HEK293 (cell line): ENCODE data around the gene HOXA6.

Source experiments
- RBAK ChIP-seq: fragments of 450-650 bp; formaldehyde crosslinking; IDR thresholded peaks from 2 replicates; pipeline ENCODE4 v1.5.1; 2016; ENCODE audit warnings: missing biosample characterization, missing genetic modification characterization
- SP7 ChIP-seq: fragments of 450-650 bp; formaldehyde crosslinking; IDR thresholded peaks from 2 replicates; pipeline ENCODE4 v1.5.1; 2016; ENCODE audit warnings: missing biosample characterization, missing genetic modification characterization
- YY1 ChIP-seq: fragments of 450-650 bp; formaldehyde crosslinking; IDR thresholded peaks from 2 replicates; pipeline ENCODE4 v1.5.1; 2018; ENCODE audit warnings: missing biosample characterization, missing genetic modification characterization
- ZBTB17 ChIP-seq: fragments of 450-650 bp; formaldehyde crosslinking; IDR thresholded peaks from 2 replicates; pipeline ENCODE4 v1.5.1; 2016; ENCODE audit warnings: missing biosample characterization, missing genetic modification characterization
- ZNF274 ChIP-seq, 2 experiments: fragments of 200-500 bp in 1 of 2; fragments of 450-650 bp in 1 of 2; sonication (Bioruptor generic) in 1 of 2; formaldehyde crosslinking in 1 of 2; IDR thresholded peaks; 2 replicates each; pipeline versions ENCODE4 v1.5.1 to v1.6.1; 2014 to 2016; ENCODE audit warnings: borderline replicate concordance in 1 of 2, inconsistent platforms in 1 of 2, low read length in 1 of 2, missing biosample characterization in 1 of 2, missing genetic modification characterization in 1 of 2
- ZNF324 ChIP-seq: fragments of 450-650 bp; formaldehyde crosslinking; IDR thresholded peaks from 2 replicates; pipeline ENCODE4 v1.5.1; 2016; ENCODE audit warnings: missing biosample characterization, missing genetic modification characterization
- ZNF654 ChIP-seq: fragments of 450-650 bp; formaldehyde crosslinking; IDR thresholded peaks from 2 replicates; pipeline ENCODE4 v1.5.1; 2016; ENCODE audit warnings: low read depth, missing biosample characterization, missing genetic modification characterization
- TF ChIP-seq, protein P1 (sequence below): fragments of 450-650 bp; formaldehyde crosslinking; IDR thresholded peaks from 2 replicates; pipeline ENCODE4 v1.5.1; 2016; ENCODE audit warnings: missing biosample characterization, missing genetic modification characterization

DNA sequence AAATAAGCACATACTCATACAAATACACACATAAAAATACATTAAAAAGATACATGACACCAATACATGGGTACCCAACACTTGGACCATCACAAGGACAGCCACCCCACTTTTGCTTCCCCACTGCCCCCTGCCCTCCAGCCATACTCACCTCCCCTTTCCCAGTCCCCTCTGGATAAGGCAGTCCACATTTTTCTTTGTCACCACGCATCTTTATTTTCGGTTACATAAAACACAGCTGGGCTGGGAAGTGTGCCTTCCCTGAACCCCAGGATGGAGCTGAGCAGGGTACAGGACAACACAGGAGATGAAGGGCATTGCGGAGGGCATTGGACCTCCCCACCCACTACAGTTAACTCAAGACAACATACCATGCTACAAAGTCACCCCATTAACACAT, 6.0 kb upstream of the HOXA6 start:
- TF ChIP-seq ZNF654 (tag by site-specific recombination), result no peak
- TF ChIP-seq ZBTB17 (tag by site-specific recombination), result no peak
- no peak for TF ChIP-seq ZNF324
- TF ChIP-seq, protein P1, sequence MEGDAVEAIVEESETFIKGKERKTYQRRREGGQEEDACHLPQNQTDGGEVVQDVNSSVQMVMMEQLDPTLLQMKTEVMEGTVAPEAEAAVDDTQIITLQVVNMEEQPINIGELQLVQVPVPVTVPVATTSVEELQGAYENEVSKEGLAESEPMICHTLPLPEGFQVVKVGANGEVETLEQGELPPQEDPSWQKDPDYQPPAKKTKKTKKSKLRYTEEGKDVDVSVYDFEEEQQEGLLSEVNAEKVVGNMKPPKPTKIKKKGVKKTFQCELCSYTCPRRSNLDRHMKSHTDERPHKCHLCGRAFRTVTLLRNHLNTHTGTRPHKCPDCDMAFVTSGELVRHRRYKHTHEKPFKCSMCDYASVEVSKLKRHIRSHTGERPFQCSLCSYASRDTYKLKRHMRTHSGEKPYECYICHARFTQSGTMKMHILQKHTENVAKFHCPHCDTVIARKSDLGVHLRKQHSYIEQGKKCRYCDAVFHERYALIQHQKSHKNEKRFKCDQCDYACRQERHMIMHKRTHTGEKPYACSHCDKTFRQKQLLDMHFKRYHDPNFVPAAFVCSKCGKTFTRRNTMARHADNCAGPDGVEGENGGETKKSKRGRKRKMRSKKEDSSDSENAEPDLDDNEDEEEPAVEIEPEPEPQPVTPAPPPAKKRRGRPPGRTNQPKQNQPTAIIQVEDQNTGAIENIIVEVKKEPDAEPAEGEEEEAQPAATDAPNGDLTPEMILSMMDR (tag by site-specific recombination), result no peak
- no peak for TF ChIP-seq RBAK (tag by site-specific recombination)
- TF ChIP-seq ZNF274 (IDR thresholded peaks at IDR 0.05; ENCODE audit: low read length), result no peak
- no peak for TF ChIP-seq ZNF274 (tag by site-specific recombination; IDR thresholded peaks at IDR 0.05; ENCODE audit: borderline replicate concordance)
- TF ChIP-seq SP7 (tag by site-specific recombination), result no peak
- no peak for TF ChIP-seq YY1 (tag by site-specific recombination)
